GM12878 (cell line): ENCODE data around the gene MAD1L1. TPM values are rescaled to one million over a fixed set of nuclear protein-coding genes. Genes with fewer than 3 reads are reported as not detected.
A peak's percentile ranks its signal among the peaks of the same experiment; 100 is the strongest.

ENCODE experiments used
- BHLHE40 ChIP-seq, 2 experiments: fragments of 450-650 bp in 1 of 2; IDR thresholded peaks; 2 replicates each; pipeline ENCODE4 v1.6.1; 2011 to 2017; ENCODE audit warnings: low read depth in 2 of 2, borderline replicate concordance in 1 of 2, improper control_type of control experiment in 1 of 2, low read length in 1 of 2, mild to moderate bottlenecking in 1 of 2
- BRCA1 ChIP-seq: IDR thresholded peaks from 2 replicates; pipeline ENCODE4 v1.6.1; 2011; ENCODE audit warnings: low read depth, low read length, improper control_type of control experiment
- CHD4 ChIP-seq: fragments of 200-600 bp; sonication (generic); IDR thresholded peaks from 2 replicates; pipeline ENCODE4 v1.6.1; 2016; ENCODE audit warnings: mild to moderate bottlenecking
- FOS ChIP-seq: IDR thresholded peaks from 3 replicates; pipeline ENCODE4 v1.6.1; 2011; ENCODE audit warnings: borderline replicate concordance; ENCODE audit not compliant: insufficient read length; ENCODE audit errors: extremely low read depth
- FOXM1 ChIP-seq: IDR thresholded peaks from 2 replicates; pipeline ENCODE4 v1.6.1; 2012; ENCODE audit warnings: low read depth, mild to moderate bottlenecking, inconsistent platforms, low read length, moderate library complexity
- HSF1 ChIP-seq: fragments of 150-350 bp; IDR thresholded peaks from 2 replicates; pipeline ENCODE4 v1.6.1; 2014; ENCODE audit warnings: mild to moderate bottlenecking, low read depth, low read length
- JUNB ChIP-seq: IDR thresholded peaks from 2 replicates; pipeline ENCODE4 v1.6.1; 2016; ENCODE audit warnings: antibody characterized with exemption, mild to moderate bottlenecking
- MEF2A ChIP-seq: IDR thresholded peaks from 2 replicates; pipeline ENCODE4 v1.6.1; 2011; ENCODE audit warnings: low read depth, mild to moderate bottlenecking, low read length, moderate library complexity; ENCODE audit not compliant: insufficient read depth
- MTA3 ChIP-seq: IDR thresholded peaks from 2 replicates; pipeline ENCODE4 v1.6.1; 2012; ENCODE audit warnings: low read length, inconsistent platforms, borderline replicate concordance
- MXI1 ChIP-seq: fragments of 150-350 bp; IDR thresholded peaks from 2 replicates; pipeline ENCODE4 v1.6.1; 2011; ENCODE audit warnings: low read depth, mild to moderate bottlenecking, inconsistent platforms, low read length, improper control_type of control experiment
- NFXL1 ChIP-seq: fragments of 450-650 bp; IDR thresholded peaks from 2 replicates; pipeline ENCODE4 v1.6.1; 2017; ENCODE audit warnings: antibody characterized with exemption, mild to moderate bottlenecking, borderline replicate concordance
- NR2C1 ChIP-seq: fragments of 450-650 bp; IDR thresholded peaks from 2 replicates; pipeline ENCODE4 v1.6.1; 2017; ENCODE audit warnings: antibody characterized with exemption, mild to moderate bottlenecking, moderate library complexity
- NR2C2 ChIP-seq: IDR thresholded peaks from 2 replicates; pipeline ENCODE4 v1.6.1; 2011; ENCODE audit warnings: borderline replicate concordance, low read depth; ENCODE audit not compliant: control insufficient read depth, insufficient read length
- PAX8 ChIP-seq: fragments of 450-650 bp; IDR thresholded peaks from 2 replicates; pipeline ENCODE4 v1.6.1; 2017; ENCODE audit warnings: mild to moderate bottlenecking, moderate library complexity
- PRDM15 ChIP-seq: fragments of 450-650 bp; formaldehyde crosslinking; IDR thresholded peaks from 2 replicates; pipeline ENCODE4 v1.4.0; 2020; ENCODE audit warnings: mild to moderate bottlenecking, moderate library complexity
- SIN3A ChIP-seq: IDR thresholded peaks from 2 replicates; pipeline ENCODE4 v1.6.1; 2012; ENCODE audit warnings: low read depth, low read length, improper control_type of control experiment
- SIX5 ChIP-seq: IDR thresholded peaks from 2 replicates; pipeline ENCODE4 v1.6.1; 2011; ENCODE audit warnings: mild to moderate bottlenecking, low read depth, low read length, moderate library complexity; ENCODE audit not compliant: severe bottlenecking
- SRF ChIP-seq, 2 experiments: IDR thresholded peaks; 2 replicates each; pipeline ENCODE4 v1.6.1; 2011; ENCODE audit warnings: low read depth in 2 of 2, low read length in 2 of 2, mild to moderate bottlenecking in 1 of 2, moderate library complexity in 1 of 2
- STAT1 ChIP-seq: fragments of 450-650 bp; conservative IDR thresholded peaks from 2 replicates; pipeline ENCODE4 v1.6.1; 2014; ENCODE audit warnings: antibody characterized with exemption, mild to moderate bottlenecking
- WRNIP1 ChIP-seq: IDR thresholded peaks from 2 replicates; pipeline ENCODE4 v1.6.1; 2011; ENCODE audit warnings: low read depth, low read length, improper control_type of control experiment, borderline replicate concordance
- YBX1 ChIP-seq: fragments of 450-650 bp; IDR thresholded peaks from 2 replicates; pipeline ENCODE4 v1.6.1; 2016; ENCODE audit warnings: antibody characterized with exemption
- ZNF207 ChIP-seq: fragments of 450-650 bp; IDR thresholded peaks from 2 replicates; pipeline ENCODE4 v1.6.1; 2014; ENCODE audit warnings: antibody characterized with exemption, mild to moderate bottlenecking, borderline replicate concordance
- polyA plus RNA-seq, 11 experiments: library from polyadenylated mRNA; depleted of rRNA in 4 of 11; unstranded in 6 of 11; stranded (reverse) in 5 of 11; fragments of >200 nt; fragmentation: Nextera tagmentation in 4 of 11; fragmentation: Illumina TruSeq in 1 of 11; extraction: Ambion mirVana in 4 of 11; extraction: Trizol in 1 of 11; gene quantifications; 1 replicate in 1 of 11; 2 replicates in 10 of 11; pipeline versions ENCODE4 v1.2.1 to v1.2.3, GENCODE V29; 2011 to 2016; ENCODE audit warnings: inconsistent platforms in 2 of 11, missing spikeins in 2 of 11, low read depth in 1 of 11
- total RNA-seq, 4 experiments: library from RNA; depleted of rRNA in 3 of 4; stranded (reverse); fragments of >200 nt in 3 of 4; fragmentation: Illumina TruSeq in 1 of 4; extraction: Trizol in 1 of 4; gene quantifications; 2 replicates each; pipeline versions ENCODE4 v1.2.1 to v1.2.3, GENCODE V29; 2013 to 2021
- TF ChIP-seq, protein P1 (sequence below): fragments of 450-650 bp; IDR thresholded peaks from 2 replicates; pipeline ENCODE4 v1.6.1; 2016; ENCODE audit warnings: mild to moderate bottlenecking
- TF ChIP-seq, protein P2 (sequence below): IDR thresholded peaks from 2 replicates; pipeline ENCODE4 v1.6.1; 2011; ENCODE audit warnings: low read depth, mild to moderate bottlenecking, low read length, moderate library complexity, borderline replicate concordance; ENCODE audit errors: extremely low read depth

The MAD1L1 gene
- total and polyA plus RNA-seq, 10 of the 15 experiments (the other 5 are each of a cell fraction or from before 2014, with no cell fraction given) = 2.2 to 76.8 (median 38.3) TPM

DNA sequence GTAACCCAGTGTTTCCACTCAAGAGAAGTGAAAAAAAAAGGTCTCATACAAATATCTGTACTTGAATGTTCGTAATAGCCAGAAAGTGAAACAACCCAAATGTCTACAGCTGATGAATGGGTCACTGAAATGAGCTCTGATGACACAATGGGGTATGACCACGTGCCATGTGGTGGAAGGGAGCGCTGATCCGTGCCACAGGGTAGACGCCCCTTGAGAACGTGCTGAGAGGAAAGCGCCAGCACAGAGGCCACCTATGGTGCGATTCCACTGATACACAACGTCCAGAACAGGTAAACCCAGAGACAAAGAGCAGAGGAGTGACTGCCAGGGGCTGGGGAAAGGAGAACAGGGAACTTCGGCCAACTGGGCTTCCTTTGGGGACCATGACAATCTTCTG, 50.3 kb downstream of the MAD1L1 start (continued):
- TF ChIP-seq BRCA1 (no peak), WRNIP1 (no peak), PRDM15 (CRISPR knock-in tag) (no peak), BHLHE40 (IDR thresholded peaks at IDR 0.05; ENCODE audit: borderline replicate concordance in 1 of 2, low read depth in 2 of 2, low read length in 1 of 2) (peak; percentile 76 to 94; a peak in 3 of 4 replicates), SIN3A (no peak), PAX8 (no peak), FOS (no peak), NR2C2 (no peak), MEF2A (no peak), JUNB (no peak), STAT1 (no peak), HSF1 (no peak), FOXM1 (no peak), MXI1 (no peak), SRF (IDR thresholded peaks at IDR 0.05; ENCODE audit: low read depth in 2 of 2, low read length in 2 of 2) (no peak), CHD4 (no peak), MTA3 (no peak), YBX1 (no peak), NR2C1 (no peak), SIX5 (no peak), ZNF207 (no peak), NFXL1 (no peak)
- TF ChIP-seq, protein P1, sequence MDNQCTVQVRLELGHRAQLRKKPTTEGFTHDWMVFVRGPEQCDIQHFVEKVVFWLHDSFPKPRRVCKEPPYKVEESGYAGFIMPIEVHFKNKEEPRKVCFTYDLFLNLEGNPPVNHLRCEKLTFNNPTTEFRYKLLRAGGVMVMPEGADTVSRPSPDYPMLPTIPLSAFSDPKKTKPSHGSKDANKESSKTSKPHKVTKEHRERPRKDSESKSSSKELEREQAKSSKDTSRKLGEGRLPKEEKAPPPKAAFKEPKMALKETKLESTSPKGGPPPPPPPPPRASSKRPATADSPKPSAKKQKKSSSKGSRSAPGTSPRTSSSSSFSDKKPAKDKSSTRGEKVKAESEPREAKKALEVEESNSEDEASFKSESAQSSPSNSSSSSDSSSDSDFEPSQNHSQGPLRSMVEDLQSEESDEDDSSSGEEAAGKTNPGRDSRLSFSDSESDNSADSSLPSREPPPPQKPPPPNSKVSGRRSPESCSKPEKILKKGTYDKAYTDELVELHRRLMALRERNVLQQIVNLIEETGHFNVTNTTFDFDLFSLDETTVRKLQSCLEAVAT = peak; percentile 85
- TF ChIP-seq, protein P2, sequence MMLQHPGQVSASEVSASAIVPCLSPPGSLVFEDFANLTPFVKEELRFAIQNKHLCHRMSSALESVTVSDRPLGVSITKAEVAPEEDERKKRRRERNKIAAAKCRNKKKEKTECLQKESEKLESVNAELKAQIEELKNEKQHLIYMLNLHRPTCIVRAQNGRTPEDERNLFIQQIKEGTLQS = no peak
